Type B pancreatic cell (in vitro differentiated cells): ENCODE measurements around the gene TTC39A. TPM values are rescaled to one million over a fixed set of nuclear protein-coding genes. Genes with fewer than 3 reads are reported as not detected.

Source experiments
- DNase-seq: peaks from one replicate; pipeline ENCODE4 v3.0.0; 2021; ENCODE audit warnings: mixed read lengths; ENCODE audit not compliant: unreplicated experiment; ENCODE audit errors: extremely low spot score
- H3K27ac Mint-ChIP-seq: 2 replicates; pipeline ENCODE4 v1.8.0; 2021; ENCODE audit warnings: mild to moderate bottlenecking, mixed read lengths
- H3K27me3 Mint-ChIP-seq: 2 replicates; pipeline ENCODE4 v1.8.0; 2021; ENCODE audit warnings: mixed read lengths
- H3K36me3 Mint-ChIP-seq: 2 replicates; pipeline ENCODE4 v1.8.0; 2021; ENCODE audit warnings: mixed read lengths
- H3K4me1 Mint-ChIP-seq: one replicate; pipeline ENCODE4 v1.8.0; 2021; ENCODE audit warnings: mixed read lengths; ENCODE audit not compliant: unreplicated experiment
- H3K4me3 Mint-ChIP-seq: 2 replicates; pipeline ENCODE4 v1.8.0; 2021; ENCODE audit warnings: mild to moderate bottlenecking, mixed read lengths
- H3K9me3 Mint-ChIP-seq: 2 replicates; pipeline ENCODE4 v1.8.0; 2021; ENCODE audit warnings: mixed read lengths
- CTCF ChIP-seq: fragments of 200-600 bp; sonication (generic); conservative IDR thresholded peaks from 2 replicates; pipeline ENCODE4 v1.5.0; 2021; ENCODE audit warnings: antibody characterized with exemption, mild to moderate bottlenecking
- total RNA-seq: library from RNA; stranded (reverse); gene quantifications from 2 replicates; pipeline ENCODE4 v1.2.1, GENCODE V29; 2021; ENCODE audit warnings: low replicate concordance

Gene TTC39A
- total RNA-seq, 1 donor from 2014 or later = 16.3 TPM

DNA sequence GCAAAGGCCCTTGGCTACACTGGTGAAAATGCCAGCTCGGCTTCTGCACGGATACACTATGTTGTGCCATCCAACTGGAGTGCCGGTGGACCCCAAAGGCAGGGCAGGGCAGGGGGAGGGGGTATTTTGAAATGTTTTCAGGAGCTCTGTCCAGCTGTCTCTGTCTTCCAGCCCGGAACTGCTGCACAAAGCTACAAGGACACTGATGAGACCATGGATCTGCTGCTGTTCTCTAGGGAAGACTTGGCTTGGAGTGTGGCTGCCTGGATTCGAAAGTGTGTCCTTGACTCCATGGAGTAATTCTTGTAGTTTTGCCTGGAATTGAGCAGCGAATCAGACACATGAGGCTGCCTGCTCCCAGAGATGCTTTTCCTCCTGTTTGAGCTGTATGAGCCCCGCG lies 42.4 kb downstream of the TTC39A start:
- Mint-ChIP-seq H3K9me3 (no peaks in the 10 kb centered on the region), H3K27ac (no peak overlapping the region), H3K4me1 (peaks cover 14% of the 10 kb centered on the region), H3K27me3 (no peaks in the 10 kb centered on the region), H3K36me3 (no peaks in the 10 kb centered on the region), H3K4me3 (no peak overlapping the region)
- no peak for DNase-seq
- TF ChIP-seq CTCF = no peak

DNA sequence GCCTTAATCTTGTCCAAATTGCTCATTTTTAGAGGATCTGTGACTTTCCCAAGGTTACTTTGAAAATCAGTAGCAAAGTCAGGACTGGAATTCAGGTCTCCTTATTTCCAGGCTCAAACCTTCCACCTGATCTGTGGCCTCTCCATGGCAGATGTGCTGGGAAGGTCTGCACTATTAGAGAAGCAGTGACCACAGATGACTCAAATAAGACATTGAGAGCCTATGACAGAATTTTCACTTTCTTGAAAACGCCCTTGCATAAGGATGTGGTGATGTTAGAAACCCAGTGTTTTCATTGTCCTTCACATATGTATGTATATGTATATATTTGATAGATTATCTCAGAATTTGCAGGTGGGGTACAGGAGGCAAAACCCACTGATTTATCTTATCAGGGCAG lies 45.3 kb downstream of the TTC39A start:
- TF ChIP-seq CTCF = no peak
- H3K36me3 Mint-ChIP-seq = peaks cover 5% of the 10 kb centered on the region
- no peak overlapping the region for H3K27ac Mint-ChIP-seq
- no peak overlapping the region for H3K4me3 Mint-ChIP-seq
- H3K4me1 Mint-ChIP-seq = peaks cover 14% of the 10 kb centered on the region
- no peaks in the 10 kb centered on the region for H3K9me3 Mint-ChIP-seq
- no peaks in the 10 kb centered on the region for H3K27me3 Mint-ChIP-seq
- no peak for DNase-seq

DNA sequence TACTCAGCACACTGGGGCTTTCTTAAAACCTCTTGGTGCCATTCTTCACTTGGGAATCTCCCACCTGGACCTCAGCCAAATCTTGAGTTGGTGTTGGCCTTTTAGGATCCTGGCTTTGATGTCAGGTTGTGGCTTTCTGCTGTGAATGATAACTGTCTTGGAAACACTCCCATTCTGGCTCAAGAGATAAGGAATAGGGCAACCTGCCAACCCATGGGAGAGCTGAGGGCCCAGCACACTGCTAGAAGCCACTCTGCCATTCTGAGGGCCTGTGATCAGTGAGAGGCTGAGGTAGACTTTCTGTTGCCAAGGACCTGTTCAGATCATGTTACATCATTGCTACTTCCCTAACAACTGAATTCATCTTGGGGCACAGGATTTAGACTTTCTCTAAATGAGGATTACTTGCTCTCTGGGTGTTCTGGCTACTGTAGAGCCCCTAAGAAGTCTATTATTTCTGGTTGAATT lies 45.8 kb downstream of the TTC39A start:
- H3K36me3 Mint-ChIP-seq = peaks cover 6% of the 10 kb centered on the region
- H3K9me3 Mint-ChIP-seq = no peaks in the 10 kb centered on the region
- no peak for TF ChIP-seq CTCF
- no peak overlapping the region for H3K4me3 Mint-ChIP-seq
- no peaks in the 10 kb centered on the region for H3K27me3 Mint-ChIP-seq
- H3K27ac Mint-ChIP-seq = no peak overlapping the region
- DNase-seq = no peak
- H3K4me1 Mint-ChIP-seq = peaks cover 14% of the 10 kb centered on the region

GRCh38 chr1:51283979-51284378 lies 46.4 kb downstream of the TTC39A start:
- H3K4me3 Mint-ChIP-seq = no peak overlapping the region
- no peak for DNase-seq
- H3K27me3 Mint-ChIP-seq = no peaks in the 10 kb centered on the region
- H3K27ac Mint-ChIP-seq = peak overlapping the region; percentile 24
- no peaks in the 10 kb centered on the region for H3K9me3 Mint-ChIP-seq
- no peak for TF ChIP-seq CTCF
- peaks cover 6% of the 10 kb centered on the region for H3K36me3 Mint-ChIP-seq
- H3K4me1 Mint-ChIP-seq = peaks cover 14% of the 10 kb centered on the region

GRCh38 chr1:51282605-51283004 lies 47.8 kb downstream of the TTC39A start:
- peaks cover 14% of the 10 kb centered on the region for H3K4me1 Mint-ChIP-seq
- no peak overlapping the region for H3K27ac Mint-ChIP-seq
- peaks cover 10% of the 10 kb centered on the region for H3K36me3 Mint-ChIP-seq
- TF ChIP-seq CTCF = no peak
- H3K27me3 Mint-ChIP-seq = no peaks in the 10 kb centered on the region
- no peaks in the 10 kb centered on the region for H3K9me3 Mint-ChIP-seq
- DNase-seq = no peak
- H3K4me3 Mint-ChIP-seq = no peak overlapping the region

GRCh38 chr1:51281807-51282206 lies 48.6 kb downstream of the TTC39A start:
- TF ChIP-seq CTCF = no peak
- H3K27ac Mint-ChIP-seq = no peak overlapping the region
- H3K9me3 Mint-ChIP-seq = no peaks in the 10 kb centered on the region
- peaks cover 10% of the 10 kb centered on the region for H3K36me3 Mint-ChIP-seq
- H3K4me1 Mint-ChIP-seq = peaks cover 14% of the 10 kb centered on the region
- DNase-seq = no peak
- H3K4me3 Mint-ChIP-seq = no peak overlapping the region
- H3K27me3 Mint-ChIP-seq = no peaks in the 10 kb centered on the region
